HG03575 (cell line): ENCODE results near the gene FGD5.
"Not testable (repeated sequence)": the region's sequence is repeated elsewhere in the genome, so short reads cannot be mapped to it uniquely, and the experiment has no call there.

Source experiments
- ATAC-seq: cut with Tn5 transposase; IDR thresholded peaks from one replicate; pipeline ENCODE4 v1.9.1; 2021; ENCODE audit not compliant: unreplicated experiment, insufficient number of reproducible peaks, low FRiP score; ENCODE audit errors: extremely low read depth

The FGD5 gene

GRCh38 chr3:14804835-14805780, 13.7 kb upstream of the FGD5 start:
- no peak for ATAC-seq

GRCh38 chr3:14805961-14806537, 12.7 kb upstream of the FGD5 start:
- ATAC-seq = no peak

GRCh38 chr3:14806641-14807263, 12.0 kb upstream of the FGD5 start:
- no peak for ATAC-seq

GRCh38 chr3:14808025-14808424, 10.7 kb upstream of the FGD5 start:
- no peak for ATAC-seq

- no peak for ATAC-seq
Measured at GRCh38 chr3:14808502-14809266, 10.1 kb upstream of the FGD5 start.

GRCh38 chr3:14809611-14810010, 9.2 kb upstream of the FGD5 start:
- ATAC-seq = not testable (repeated sequence)

- no peak for ATAC-seq
Measured at GRCh38 chr3:14810070-14810791, 8.5 kb upstream of the FGD5 start.

- no peak for ATAC-seq
Measured at GRCh38 chr3:14810801-14811661, 7.7 kb upstream of the FGD5 start.

- ATAC-seq = no peak
Measured at GRCh38 chr3:14811684-14812083, 7.1 kb upstream of the FGD5 start.

- no peak for ATAC-seq
Measured at GRCh38 chr3:14812196-14812790, 6.5 kb upstream of the FGD5 start.

GRCh38 chr3:14814411-14814871, 4.3 kb upstream of the FGD5 start:
- ATAC-seq = no peak

- no peak for ATAC-seq
Measured at GRCh38 chr3:14816359-14816758, 2.4 kb upstream of the FGD5 start.

- ATAC-seq = no peak
Measured at GRCh38 chr3:14819671-14820070, 909 bp downstream of the FGD5 start.

GRCh38 chr3:14820156-14820555, 1.4 kb downstream of the FGD5 start:
- ATAC-seq = no peak

- ATAC-seq = no peak
Measured at GRCh38 chr3:14821151-14821550, 2.4 kb downstream of the FGD5 start.

- ATAC-seq = no peak
Measured at GRCh38 chr3:14822134-14822533, 3.4 kb downstream of the FGD5 start.

- no peak for ATAC-seq
Measured at GRCh38 chr3:14822670-14823390, 4.1 kb downstream of the FGD5 start.
